ENCODE results near the gene NFKBIE. TPM values are rescaled to one million over a fixed set of nuclear protein-coding genes. Genes with fewer than 3 reads are reported as not detected.

NFKBIE gene
- total and polyA plus RNA-seq, 9 of the 15 experiments (the other 6 are each of a cell fraction or from before 2014, with no cell fraction given) = 2.1 to 16.4 (median 11.7) TPM

DNA sequence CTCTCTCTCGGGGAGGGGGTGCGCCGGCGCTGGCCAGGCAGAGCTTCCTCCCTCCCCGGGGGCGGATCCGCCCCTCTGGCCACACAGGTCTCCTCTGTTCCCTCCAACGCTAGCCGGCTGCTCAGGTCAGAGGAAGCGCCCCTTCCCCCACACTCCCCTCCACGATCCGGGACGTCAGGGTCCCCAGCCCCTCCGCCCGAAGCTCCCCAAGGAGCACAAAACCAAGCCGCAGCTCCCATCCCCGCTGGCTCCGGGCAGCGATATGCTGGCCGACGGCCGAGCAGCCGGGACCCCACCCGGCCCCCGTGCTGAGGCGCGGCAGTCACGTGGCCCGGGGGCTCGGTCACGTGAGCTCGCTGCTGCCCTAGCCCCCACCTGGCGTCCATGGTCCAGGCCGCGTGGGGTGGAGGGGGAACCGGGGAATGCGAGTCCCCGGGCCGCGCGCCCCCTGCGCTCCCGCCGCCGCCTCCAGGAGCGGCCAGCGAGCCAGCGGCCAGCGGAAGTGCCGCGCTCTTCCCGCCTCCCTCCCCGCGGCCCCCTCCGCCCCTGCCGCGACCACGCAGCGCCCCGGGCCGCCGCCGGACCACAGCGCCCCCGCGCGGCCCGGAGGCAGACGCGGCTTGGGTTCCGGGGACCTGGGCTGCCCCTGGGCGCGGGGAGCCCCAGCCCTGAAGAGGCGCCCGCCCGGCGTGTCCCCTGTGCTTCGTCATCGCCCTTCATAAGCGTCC, 8.2 kb downstream of the NFKBIE start, which contains the start of gene SLC35B2 (continued):
- TF ChIP-seq ZNF511 (CRISPR knock-in tag; IDR thresholded peaks at IDR 0.05) (peak; percentile 35), HLTF (IDR thresholded peaks at IDR 0.05) (0 out of 2 replicates have a peak, but pooled peaks have one; percentile 61), YY1 (IDR thresholded peaks at IDR 0.05; ENCODE audit: borderline replicate concordance in 1 of 3, control insufficient read depth in 1 of 3, extremely low read depth in 1 of 3, insufficient read depth in 3 of 3, insufficient read length in 1 of 3, insufficient replicate concordance in 2 of 3, low read depth in 1 of 3, low read length in 2 of 3) (peak in 1 of 3 experiments; percentile 80), ZNF586 (CRISPR knock-in tag; conservative IDR thresholded peaks at IDR 0.05) (0 out of 2 replicates have a peak, but pooled peaks have one; percentile 3), GTF2A2 (tag; IDR thresholded peaks at IDR 0.05) (no peak), SNIP1 (IDR thresholded peaks at IDR 0.05; ENCODE audit: low read depth) (no peak), MAFF (IDR thresholded peaks at IDR 0.05; ENCODE audit: low read length) (no peak), PATZ1 (CRISPR knock-in tag; IDR thresholded peaks at IDR 0.05; ENCODE audit: borderline replicate concordance) (no peak), VEZF1 (CRISPR knock-in tag; IDR thresholded peaks at IDR 0.05) (peak; percentile 98), ZNF696 (CRISPR knock-in tag; conservative IDR thresholded peaks at IDR 0.05) (no peak), RBM14 (IDR thresholded peaks at IDR 0.05; ENCODE audit: borderline replicate concordance, insufficient read depth, low read depth, low read length) (0 out of 2 replicates have a peak, but pooled peaks have one; percentile 44), SP2 (IDR thresholded peaks at IDR 0.05; ENCODE audit: extremely low read depth, low read depth, low read length, poor library complexity, severe bottlenecking) (peak; percentile 74)
- TF ChIP-seq, protein P1, sequence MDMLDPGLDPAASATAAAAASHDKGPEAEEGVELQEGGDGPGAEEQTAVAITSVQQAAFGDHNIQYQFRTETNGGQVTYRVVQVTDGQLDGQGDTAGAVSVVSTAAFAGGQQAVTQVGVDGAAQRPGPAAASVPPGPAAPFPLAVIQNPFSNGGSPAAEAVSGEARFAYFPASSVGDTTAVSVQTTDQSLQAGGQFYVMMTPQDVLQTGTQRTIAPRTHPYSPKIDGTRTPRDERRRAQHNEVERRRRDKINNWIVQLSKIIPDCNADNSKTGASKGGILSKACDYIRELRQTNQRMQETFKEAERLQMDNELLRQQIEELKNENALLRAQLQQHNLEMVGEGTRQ (CRISPR knock-in tag; IDR thresholded peaks at IDR 0.05) = peak; percentile 99
- TF ChIP-seq, protein P2, sequence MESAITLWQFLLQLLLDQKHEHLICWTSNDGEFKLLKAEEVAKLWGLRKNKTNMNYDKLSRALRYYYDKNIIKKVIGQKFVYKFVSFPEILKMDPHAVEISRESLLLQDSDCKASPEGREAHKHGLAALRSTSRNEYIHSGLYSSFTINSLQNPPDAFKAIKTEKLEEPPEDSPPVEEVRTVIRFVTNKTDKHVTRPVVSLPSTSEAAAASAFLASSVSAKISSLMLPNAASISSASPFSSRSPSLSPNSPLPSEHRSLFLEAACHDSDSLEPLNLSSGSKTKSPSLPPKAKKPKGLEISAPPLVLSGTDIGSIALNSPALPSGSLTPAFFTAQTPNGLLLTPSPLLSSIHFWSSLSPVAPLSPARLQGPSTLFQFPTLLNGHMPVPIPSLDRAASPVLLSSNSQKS (CRISPR knock-in tag; IDR thresholded peaks at IDR 0.05) = no peak
- TF ChIP-seq, protein P3, sequence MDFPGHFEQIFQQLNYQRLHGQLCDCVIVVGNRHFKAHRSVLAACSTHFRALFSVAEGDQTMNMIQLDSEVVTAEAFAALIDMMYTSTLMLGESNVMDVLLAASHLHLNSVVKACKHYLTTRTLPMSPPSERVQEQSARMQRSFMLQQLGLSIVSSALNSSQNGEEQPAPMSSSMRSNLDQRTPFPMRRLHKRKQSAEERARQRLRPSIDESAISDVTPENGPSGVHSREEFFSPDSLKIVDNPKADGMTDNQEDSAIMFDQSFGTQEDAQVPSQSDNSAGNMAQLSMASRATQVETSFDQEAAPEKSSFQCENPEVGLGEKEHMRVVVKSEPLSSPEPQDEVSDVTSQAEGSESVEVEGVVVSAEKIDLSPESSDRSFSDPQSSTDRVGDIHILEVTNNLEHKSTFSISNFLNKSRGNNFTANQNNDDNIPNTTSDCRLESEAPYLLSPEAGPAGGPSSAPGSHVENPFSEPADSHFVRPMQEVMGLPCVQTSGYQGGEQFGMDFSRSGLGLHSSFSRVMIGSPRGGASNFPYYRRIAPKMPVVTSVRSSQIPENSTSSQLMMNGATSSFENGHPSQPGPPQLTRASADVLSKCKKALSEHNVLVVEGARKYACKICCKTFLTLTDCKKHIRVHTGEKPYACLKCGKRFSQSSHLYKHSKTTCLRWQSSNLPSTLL (IDR thresholded peaks at IDR 0.05) = no peak
- TF ChIP-seq, protein P4, sequence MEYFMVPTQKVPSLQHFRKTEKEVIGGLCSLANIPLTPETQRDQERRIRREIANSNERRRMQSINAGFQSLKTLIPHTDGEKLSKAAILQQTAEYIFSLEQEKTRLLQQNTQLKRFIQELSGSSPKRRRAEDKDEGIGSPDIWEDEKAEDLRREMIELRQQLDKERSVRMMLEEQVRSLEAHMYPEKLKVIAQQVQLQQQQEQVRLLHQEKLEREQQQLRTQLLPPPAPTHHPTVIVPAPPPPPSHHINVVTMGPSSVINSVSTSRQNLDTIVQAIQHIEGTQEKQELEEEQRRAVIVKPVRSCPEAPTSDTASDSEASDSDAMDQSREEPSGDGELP (CRISPR knock-in tag; IDR thresholded peaks at IDR 0.05; ENCODE audit: borderline replicate concordance) = peak; percentile 74; the same call in 1 of the 2 replicates
